ENCODE data around the gene COL28A1. TPM values are rescaled to one million over a fixed set of nuclear protein-coding genes. Genes with fewer than 3 reads are reported as not detected.

Gene COL28A1
- total and polyA plus RNA-seq, 8 donors, result 0.73 to 2.8 (median 2.1) TPM

DNA sequence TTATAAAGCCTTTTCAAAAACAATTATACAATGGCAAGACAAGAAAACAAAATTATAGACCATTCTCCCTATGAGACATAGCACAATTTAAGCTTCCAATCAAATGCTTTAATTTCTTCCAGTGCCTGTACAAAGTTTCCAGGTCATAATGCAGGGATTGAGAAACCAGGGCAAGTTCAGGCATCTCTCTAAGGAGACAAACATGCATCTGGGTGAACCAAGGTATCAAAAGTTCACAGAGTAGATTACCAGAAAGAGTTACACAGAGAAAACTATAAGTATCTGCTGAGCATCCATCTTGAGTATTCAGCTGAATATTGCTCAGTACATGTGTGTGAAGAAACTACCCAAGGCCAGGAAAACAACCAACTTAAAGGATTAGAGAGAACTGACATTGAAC is 89.1 kb downstream of the COL28A1 start:
- no peak for TF ChIP-seq CTCF (IDR thresholded peaks at IDR 0.05)
- ATAC-seq (no peak), DNase-seq (no peak)
- no peaks in the 10 kb centered on the region for H3K4me1 ChIP-seq
- peaks cover 0 to 44% of the 10 kb centered on the region in 2 donors for H3K9me3 ChIP-seq
- H3K27me3 ChIP-seq, result no peaks in the 10 kb centered on the region
- no peaks in the 10 kb centered on the region for H3K36me3 ChIP-seq
- intact Hi-C loops (cut with DNase I), result no loop called here
- H3K4me3 ChIP-seq, result no peak overlapping the region
- no peak overlapping the region for H3K27ac ChIP-seq

DNA sequence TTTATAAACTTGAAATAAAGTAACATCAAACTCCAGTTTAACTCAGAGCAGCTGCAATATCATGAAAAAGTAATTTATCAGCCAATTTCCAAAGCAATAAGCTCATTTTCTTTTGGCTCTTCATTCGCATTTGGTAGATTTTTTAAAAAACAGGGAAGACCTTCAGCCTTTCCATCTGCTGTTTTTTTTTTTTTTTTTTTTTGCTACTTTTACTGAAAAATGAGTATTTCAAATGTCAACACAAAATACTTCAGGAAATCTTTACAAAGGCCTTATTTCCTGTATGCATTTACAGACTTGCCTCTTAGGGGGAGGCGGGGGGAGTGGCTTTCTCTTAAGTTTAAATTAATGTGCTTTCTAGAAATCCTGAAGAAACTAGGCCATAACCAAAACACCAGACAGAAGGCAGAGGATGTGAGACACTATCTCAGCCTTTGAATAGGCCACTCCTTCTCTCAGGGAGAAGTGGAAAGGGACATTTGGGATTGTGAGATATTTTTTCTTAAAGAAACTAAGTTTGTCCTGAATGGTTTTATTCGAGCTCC is 91.8 kb downstream of the COL28A1 start:
- no peak overlapping the region for H3K4me3 ChIP-seq
- no peak for TF ChIP-seq CTCF (IDR thresholded peaks at IDR 0.05)
- intact Hi-C loops (cut with DNase I), result no loop called here
- H3K36me3 ChIP-seq, result no peaks in the 10 kb centered on the region
- H3K27ac ChIP-seq, result no peak overlapping the region
- peaks cover 0 to 19% of the 10 kb centered on the region in 2 donors for H3K9me3 ChIP-seq
- no peak for DNase-seq
- no peak for ATAC-seq
- no peaks in the 10 kb centered on the region for H3K27me3 ChIP-seq
- H3K4me1 ChIP-seq, result no peaks in the 10 kb centered on the region

DNA sequence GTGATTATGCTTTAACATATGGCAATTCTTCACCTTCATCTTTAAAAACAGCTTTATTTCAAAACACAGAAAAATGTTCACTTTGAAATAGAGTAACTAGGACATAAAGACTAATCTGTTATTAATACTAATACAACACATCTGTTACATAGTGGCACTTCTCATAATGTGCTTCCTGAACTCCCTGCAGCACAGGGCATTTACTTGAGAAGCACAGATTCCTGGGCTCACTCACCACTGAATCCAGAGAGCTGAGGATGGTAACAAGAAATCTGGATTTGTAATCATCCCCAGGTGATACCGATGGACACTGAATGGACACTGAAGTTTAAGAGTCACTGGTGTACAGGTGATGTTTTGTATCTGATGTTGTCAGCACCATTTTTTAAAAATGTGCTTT is 96.1 kb downstream of the COL28A1 start:
- no peak for DNase-seq
- Histone ChIP-seq H3K27me3 (no peaks in the 10 kb centered on the region), H3K4me1 (no peaks in the 10 kb centered on the region), H3K9me3 (peaks cover 0 to under 1% of the 10 kb centered on the region in 2 donors), H3K4me3 (no peak overlapping the region), H3K27ac (no peak overlapping the region), H3K36me3 (no peaks in the 10 kb centered on the region)
- no peak for ATAC-seq
- intact Hi-C loops (cut with DNase I), result no loop called here
- no peak for TF ChIP-seq CTCF (IDR thresholded peaks at IDR 0.05)

- DNase-seq, result no peak
- no peaks in the 10 kb centered on the region for H3K36me3 ChIP-seq
- H3K9me3 ChIP-seq, result no peaks in the 10 kb centered on the region
- peak; percentile 69 for ATAC-seq
- H3K27ac ChIP-seq, result no peak overlapping the region
- no peaks in the 10 kb centered on the region for H3K27me3 ChIP-seq
- TF ChIP-seq CTCF (IDR thresholded peaks at IDR 0.05), result no peak
- H3K4me1 ChIP-seq, result no peaks in the 10 kb centered on the region
- H3K4me3 ChIP-seq, result no peak overlapping the region
- intact Hi-C loops (cut with DNase I), result no loop called here
These were observed 96.8 kb downstream of the COL28A1 start for GRCh38 chr7:7438851-7439250.

GRCh38 chr7:7435978-7436377 is 99.7 kb downstream of the COL28A1 start:
- Histone ChIP-seq H3K36me3 (no peaks in the 10 kb centered on the region), H3K4me1 (no peaks in the 10 kb centered on the region), H3K27ac (no peak overlapping the region), H3K4me3 (no peak overlapping the region), H3K9me3 (no peaks in the 10 kb centered on the region), H3K27me3 (no peaks in the 10 kb centered on the region)
- DNase-seq (no peak), ATAC-seq (no peak)
- intact Hi-C loops (cut with DNase I), result no loop called here
- no peak for TF ChIP-seq CTCF (IDR thresholded peaks at IDR 0.05)
